Hematopoietic multipotent progenitor cell treated with erythropoietin and hydrocortisone succinate and interleukin-3 and kit ligand, for 17 days (in vitro differentiated cells): ENCODE data around the gene ZNHIT2.
"Not testable (repeated sequence)": the region's sequence is repeated elsewhere in the genome, so short reads cannot be mapped to it uniquely, and the experiment has no call there.

Source experiments
- DNase-seq: peaks from one replicate; pipeline ENCODE4 v3.0.0-alpha.2; 2015; ENCODE audit warnings: low spot score

The ZNHIT2 gene

DNA sequence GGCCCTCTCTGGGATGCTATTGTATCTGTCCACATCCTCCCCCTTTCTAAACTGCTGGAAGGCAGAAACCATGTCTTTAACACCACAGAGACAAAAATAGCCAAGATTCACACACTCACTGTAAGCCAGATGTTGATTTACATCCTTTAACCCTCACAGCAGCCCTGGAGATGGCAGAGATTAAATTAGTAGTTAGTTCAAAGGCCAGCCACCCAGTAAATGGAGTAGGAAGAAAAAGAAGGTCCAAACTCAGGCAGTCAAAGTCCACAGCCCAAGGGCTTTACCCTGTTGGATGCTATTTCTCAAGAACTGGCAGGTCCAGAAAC, 2.1 kb upstream of the ZNHIT2 start:
- no peak for DNase-seq

DNA sequence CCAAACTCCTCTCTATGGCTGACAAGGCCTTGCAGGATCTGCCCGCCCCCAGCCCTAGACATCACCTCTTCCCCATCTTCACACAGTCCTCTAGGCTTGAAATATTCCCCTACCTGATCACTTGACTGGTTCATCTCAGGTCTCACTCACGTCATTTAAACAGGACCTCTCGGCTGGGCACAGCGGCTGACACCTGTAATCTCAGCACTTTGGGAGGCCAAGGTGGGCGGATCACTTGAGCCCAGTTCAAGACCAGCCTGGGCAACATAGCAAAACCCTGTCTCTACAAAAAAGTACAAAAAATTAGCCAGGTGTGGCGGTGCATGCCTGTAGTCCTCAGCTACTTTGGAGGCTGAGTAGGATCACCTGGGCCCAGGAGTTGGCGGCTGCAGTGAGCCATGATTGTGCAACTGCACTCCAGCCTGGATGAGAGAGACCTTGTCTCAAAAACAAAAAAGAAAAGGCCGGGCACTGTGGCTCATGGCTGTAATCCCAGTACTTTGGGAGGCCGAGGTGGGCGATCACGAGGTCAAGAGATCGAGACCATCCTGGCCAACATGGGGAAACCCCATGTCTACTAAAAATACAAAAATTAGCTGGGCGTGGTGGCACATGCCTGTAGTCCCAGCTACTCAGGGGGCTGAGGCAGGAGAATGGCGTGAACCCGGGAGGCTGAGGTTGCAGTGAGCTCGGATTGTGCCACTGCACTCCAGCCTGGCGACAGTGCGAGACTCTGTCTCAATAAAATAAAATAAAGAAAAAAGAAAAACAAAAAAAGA, 1.6 kb upstream of the ZNHIT2 start:
- not testable (repeated sequence) for DNase-seq

- no peak for DNase-seq
Measured at GRCh38 chr11:65118097-65118837, 766 bp upstream of the ZNHIT2 start.

- DNase-seq = peak; percentile 40
Measured at GRCh38 chr11:65116370-65117205, 913 bp downstream of the ZNHIT2 start.

DNA sequence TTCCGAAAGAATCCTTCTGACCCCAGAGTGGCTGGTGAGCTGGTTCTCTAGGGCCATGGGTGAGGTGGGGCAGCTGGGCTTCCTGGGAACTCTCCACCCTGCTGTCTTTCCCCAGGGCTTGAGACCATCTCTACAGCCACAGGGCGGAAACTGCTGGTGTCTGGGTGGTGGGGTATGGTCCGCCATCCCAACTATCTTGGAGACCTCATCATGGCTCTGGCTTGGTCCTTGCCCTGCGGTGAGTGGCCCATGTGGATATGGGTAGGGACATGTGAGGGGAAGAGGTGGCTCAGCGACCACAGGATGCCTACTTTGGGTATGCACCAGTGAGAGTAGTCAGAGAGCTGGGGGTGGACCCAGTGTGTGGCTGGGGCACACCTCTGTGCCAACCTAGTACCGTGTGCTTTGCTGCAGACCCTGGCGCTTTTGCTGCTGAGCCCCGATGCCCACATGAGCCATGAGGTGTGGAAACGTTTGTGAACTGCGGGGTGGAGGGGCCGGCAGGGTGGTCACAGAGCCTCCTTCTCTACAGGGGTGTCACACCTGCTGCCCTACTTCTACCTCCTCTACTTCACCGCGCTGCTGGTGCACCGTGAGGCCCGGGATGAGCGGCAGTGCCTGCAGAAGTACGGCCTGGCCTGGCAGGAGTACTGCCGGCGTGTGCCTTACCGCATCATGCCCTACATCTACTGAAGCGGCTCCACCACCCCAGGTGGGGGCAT, 2.0 kb downstream of the ZNHIT2 start:
- no peak for DNase-seq

DNA sequence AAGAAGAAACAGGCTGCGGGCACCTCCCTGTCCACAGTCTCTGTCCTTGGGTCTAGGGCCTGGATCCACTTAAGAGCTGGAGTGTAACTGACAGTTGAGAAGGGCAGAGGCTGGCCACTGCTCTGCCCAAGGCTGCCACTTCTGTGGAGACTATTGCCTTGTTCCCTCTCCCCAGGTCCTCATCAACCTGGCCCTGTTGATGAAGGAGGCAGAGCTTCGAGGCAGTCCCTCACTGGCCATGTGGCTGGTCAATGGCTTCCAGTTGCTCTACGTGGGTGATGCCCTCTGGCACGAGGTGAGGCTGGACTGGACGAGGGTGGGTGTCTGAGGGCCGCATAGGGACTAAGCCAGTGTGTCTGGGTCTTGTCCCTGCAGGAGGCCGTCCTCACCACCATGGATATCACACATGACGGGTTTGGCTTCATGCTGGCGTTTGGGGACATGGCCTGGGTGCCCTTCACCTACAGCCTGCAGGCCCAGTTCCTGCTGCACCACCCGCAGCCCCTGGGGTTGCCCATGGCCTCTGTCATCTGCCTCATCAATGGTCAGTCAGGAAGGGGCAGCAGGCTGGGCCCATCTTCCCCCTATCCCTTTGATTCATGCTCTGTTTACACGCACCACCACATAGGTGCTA, 2.8 kb downstream of the ZNHIT2 start:
- DNase-seq = no peak

DNA sequence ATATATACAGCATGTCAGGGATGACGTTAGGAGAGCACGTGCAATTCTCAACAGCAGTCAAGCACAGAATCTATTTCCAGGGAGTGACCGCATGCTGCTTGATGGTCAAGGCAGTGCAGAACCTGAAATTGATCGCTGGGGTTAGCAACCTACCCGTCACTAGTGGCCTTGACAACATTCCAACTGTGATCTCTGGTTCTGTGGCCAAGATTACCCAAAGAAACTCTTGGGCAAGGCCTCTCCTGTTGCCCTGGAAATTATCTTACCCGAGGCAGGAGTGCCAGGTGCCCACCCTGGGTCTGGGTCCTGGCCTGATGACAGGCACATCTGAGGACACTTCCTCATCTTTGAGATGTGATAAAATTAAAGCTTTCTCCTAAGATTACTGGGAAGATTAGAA, 3.7 kb downstream of the ZNHIT2 start:
- DNase-seq = peak; percentile 75

DNA sequence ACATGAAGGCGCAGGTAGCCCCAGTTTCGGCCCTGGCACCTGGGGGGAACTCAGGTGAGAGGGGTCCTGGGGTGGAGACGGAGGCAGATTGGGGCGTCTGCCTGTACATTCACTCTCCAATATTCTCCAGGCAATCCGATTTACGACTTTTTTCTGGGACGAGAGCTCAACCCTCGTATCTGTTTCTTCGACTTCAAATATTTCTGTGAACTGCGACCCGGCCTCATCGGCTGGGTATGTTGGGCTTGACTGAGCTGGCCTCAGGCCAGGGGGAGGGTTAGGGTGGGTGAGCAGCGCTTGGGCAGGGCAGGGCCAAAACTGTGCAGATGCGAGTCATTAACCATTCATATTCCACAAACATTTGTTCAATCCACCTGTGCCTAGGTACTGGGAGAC, 4.1 kb downstream of the ZNHIT2 start:
- peak; percentile 41 for DNase-seq

GRCh38 chr11:65112546-65113360, 4.7 kb downstream of the ZNHIT2 start:
- peak; percentile 86 for DNase-seq

DNA sequence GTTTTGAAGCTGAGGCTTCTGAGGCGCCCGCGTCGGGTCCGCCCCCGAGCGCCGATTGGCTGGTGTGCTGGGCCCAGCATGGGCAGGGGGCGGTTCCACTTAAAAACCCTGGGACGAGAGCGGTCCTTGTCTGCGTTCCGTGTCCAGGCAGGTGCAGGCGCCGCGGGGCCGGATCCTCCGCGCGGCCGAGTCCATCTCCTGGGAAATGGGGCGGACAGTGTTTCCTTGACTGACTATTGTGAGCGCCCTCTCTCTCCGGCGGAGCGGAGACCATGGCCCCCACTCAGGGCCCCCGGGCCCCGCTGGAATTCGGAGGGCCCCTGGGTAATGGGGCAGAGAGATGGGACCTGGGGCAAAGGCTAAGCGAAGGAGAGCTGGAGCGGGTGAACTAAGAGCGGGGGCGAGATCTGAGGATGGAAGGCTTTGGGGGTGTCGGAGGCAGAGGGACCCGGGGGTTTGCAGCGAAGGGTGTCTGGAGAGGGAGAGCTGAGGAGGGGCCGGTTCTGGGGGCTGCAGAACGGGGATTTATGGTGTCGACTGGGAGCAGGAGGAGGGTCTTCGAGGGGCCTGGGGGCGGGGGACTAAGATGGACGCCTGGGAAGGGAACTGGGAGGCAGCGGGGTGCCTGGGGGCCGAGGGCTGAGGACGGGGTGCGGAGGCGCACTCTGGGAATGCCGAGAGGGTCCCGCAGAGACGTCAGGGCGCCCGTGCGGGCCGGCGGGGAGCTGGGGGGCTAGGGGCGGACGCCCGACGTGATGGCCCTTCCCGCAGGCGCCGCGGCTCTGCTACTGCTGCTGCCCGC, 5.6 kb downstream of the ZNHIT2 start, which contains the start of gene TM7SF2:
Gene TM7SF2 (plus strand): TSS at position 129 of the 802 bp plus-strand sequence. CDS start 144 bp downstream, at position 273.
- DNase-seq = peak; percentile 95

- no peak for DNase-seq
Measured at GRCh38 chr11:65111159-65111743, 6.2 kb downstream of the ZNHIT2 start.

DNA sequence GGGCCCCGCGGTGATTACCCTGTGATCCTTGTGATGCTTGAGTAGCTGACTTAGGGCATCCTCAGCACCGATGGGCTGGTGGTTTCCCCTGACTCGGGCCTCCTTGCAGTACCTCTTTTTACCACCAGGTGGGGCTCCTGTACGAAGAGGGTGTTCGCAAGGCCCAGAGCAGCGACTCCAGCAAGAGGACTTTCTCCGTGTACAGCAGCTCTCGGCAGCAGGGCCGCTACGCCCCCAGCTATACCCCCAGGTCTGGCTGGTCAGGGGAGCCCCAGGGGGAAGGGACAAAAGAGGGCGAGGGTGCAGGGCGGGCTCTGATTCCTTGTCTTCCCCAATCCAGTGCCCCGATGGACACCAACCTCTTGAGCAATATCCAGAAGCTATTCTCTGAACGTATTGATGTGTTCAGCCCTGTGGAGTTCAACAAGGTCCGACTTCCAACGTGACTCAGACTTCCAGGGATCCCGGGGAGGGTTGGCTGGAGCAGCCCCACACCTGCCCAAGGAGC, 7.1 kb downstream of the ZNHIT2 start:
- peak; percentile 92 for DNase-seq

GRCh38 chr11:65109231-65110198, 8.0 kb downstream of the ZNHIT2 start:
- no peak for DNase-seq

DNA sequence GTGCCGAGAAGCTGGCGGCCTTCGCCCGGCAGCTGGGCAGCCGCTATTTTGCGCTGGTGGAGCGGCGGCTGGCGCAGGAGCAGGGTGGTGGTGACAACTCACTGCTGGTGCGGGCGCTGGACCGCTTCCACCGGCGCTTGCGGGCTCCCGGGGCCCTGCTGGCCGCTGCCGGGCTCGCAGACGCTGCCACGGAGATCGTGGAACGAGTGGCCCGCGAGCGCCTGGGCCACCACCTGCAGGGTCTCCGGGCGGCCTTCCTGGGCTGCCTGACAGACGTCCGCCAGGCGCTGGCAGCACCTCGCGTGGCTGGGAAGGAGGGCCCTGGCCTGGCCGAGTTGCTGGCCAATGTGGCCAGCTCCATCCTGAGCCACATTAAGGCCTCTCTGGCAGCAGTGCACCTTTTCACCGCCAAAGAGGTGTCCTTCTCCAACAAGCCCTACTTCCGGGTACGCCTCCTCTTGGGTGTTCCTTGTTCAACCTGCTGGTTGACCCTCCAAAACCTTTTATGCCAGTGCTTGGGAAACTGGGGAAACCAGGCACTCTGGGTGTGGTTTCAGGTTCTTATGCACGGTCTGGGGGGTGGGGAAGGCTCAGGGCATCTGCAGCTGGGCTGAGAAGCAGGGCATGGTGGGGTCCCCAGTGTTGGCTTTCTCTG, 8.9 kb downstream of the ZNHIT2 start:
- DNase-seq = no peak

DNA sequence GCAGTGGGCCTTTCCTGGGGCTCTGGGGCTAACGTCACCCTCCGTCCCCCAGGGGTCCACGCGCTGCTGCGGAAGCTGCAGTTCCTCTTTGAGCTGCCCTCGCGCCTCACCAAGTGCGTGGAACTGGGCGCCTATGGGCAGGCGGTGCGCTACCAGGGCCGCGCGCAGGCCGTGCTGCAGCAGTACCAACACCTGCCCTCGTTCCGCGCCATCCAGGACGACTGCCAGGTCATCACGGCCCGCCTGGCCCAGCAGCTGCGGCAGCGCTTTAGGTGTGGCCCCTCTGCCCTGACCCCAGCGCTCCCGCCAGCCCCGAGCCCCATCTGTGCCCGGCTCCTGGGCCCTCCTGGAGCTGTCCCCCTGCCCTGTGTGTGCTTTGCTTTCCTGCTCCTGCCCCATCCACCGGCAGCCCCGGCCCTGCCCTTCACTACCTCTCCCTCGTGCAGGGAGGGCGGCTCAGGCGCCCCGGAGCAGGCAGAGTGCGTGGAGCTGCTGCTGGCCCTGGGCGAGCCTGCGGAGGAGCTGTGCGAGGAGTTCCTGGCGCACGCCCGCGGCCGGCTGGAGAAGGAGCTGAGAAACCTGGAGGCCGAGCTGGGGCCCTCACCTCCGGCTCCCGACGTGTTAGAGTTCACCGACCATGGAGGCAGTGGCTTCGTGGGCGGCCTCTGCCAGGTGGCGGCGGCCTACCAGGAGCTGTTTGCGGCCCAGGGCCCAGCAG, 9.6 kb downstream of the ZNHIT2 start:
- DNase-seq = no peak

GRCh38 chr11:65107078-65107477, 10.4 kb downstream of the ZNHIT2 start:
- no peak for DNase-seq

GRCh38 chr11:65104628-65105027, 12.9 kb downstream of the ZNHIT2 start:
- no peak for DNase-seq
